Activated gamma-delta T cell (primary cell): ENCODE data around the gene TNK1.
A peak's percentile ranks its signal among the peaks of the same experiment; 100 is the strongest.

Source experiments
- DNase-seq: peaks from one replicate; lab custom pipeline; 2025; lab: John Stamatoyannopoulos, UW

The TNK1 gene

GRCh38 chr17:7435676-7436555 lies 55.0 kb downstream of the TNK1 start:
- DNase-seq, result peak; percentile 33

DNA sequence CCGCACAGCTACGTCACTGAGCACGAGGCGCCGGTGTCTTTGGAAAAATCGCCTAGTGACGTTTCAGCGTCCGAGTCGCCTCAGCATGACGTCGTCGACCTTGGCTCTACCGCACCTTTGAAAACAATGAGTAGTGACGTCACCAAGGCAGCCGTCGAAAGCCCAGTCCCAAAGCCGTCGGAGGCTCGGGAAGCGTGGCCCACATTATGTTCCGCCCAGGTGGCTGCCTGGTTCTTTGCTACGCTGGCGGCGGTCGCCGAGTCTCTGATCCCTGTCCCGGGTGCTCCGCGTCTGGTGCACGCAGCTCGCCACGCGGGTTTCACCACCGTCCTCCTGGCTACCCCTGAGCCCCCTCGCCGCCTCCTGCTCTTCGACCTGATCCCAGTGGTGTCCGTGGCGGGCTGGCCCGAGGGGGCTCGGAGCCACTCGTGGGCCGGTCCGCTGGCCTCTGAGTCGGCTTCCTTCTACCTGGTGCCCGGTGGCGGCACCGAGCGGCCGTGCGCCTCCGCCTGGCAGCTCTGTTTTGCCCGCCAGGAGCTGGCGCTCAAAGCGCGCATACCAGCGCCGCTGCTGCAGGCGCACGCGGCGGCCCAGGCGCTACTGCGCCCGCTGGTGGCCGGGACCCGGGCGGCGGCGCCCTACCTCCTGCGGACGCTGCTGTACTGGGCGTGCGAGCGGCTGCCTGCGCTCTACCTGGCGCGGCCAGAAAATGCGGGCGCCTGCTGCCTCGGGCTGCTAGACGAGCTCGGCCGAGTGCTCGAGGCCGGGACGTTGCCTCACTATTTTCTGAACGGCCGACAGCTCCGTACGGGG lies 55.9 kb downstream of the TNK1 start:
- DNase-seq, result peak; percentile 61

DNA sequence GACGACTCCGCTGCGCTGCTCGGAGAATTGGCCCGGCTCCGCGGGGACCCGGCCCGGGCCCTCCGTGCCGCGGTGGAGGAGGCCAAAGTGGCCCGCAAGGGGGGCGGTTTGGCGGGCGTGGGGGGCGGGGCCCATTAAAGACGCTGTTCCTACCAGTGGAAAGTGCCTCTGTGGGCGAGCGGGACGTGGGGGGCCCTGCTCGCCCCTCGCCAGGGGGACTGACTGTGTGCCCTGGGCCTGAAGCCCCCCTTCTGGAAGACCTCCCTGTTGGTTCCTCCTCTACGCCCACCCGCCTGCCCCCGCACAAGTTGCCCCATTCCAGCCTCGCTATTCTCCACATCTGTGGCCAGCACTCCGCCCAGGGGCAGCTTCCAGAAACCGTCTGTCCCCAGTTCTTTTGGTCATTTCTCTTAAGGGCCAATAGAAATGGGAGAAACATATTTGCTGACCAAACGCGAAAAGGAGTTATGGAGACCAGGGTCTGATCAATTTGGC lies 56.5 kb downstream of the TNK1 start:
- no peak for DNase-seq

DNA sequence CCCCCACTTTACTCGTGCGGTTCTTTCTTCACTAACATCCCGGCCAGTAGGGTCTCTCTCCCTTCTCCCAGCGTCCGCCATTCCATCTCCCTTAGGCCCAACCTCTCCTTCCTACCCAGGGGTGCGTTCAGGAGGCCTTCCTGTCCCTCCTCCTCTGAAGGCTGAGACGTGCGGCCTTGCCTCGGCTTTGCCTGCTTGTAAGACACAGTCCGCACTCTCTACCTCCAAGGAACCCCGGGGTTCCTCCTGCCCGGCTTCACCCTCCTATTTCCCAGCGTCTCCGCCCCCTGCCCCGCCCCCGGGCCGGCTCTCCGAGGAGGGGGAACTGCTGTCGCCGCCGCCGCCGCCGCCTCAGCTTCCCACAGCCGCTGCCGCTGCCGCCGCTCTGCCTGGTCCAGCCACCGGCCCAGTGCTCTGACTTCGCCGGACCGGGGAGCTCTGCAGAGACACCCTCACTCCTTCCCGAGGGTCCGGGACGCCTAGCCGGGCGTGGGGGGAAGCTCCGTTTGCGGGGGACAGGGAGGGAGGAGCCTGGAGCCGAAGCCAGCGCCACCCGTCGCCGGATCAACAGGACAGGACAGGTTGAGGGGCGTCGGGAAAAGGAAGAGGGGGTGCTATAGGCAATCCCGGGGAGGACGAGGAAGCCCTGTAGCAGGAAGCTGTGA lies 57.2 kb downstream of the TNK1 start:
- DNase-seq, result peak; percentile 25

GRCh38 chr17:7438656-7439460 lies 58.0 kb downstream of the TNK1 start:
- DNase-seq, result no peak
